HepG2 (cell line): ENCODE data around the gene LDAF1. TPM values are rescaled to one million over a fixed set of nuclear protein-coding genes. Genes with fewer than 3 reads are reported as not detected.

ENCODE experiments used
- ARID4A ChIP-seq: sonication (generic); formaldehyde crosslinking; IDR thresholded peaks from 2 replicates; pipeline ENCODE4 v1.5.0; 2020; ENCODE audit warnings: mild to moderate bottlenecking, missing genetic modification reagents, borderline replicate concordance
- CREB3 ChIP-seq: sonication (generic); formaldehyde crosslinking; IDR thresholded peaks from 2 replicates; pipeline ENCODE4 v1.5.0; 2020; ENCODE audit warnings: missing genetic modification reagents
- DNMT1 ChIP-seq: sonication (generic); formaldehyde crosslinking; IDR thresholded peaks from 2 replicates; pipeline ENCODE4 v1.5.1; 2020; ENCODE audit warnings: mild to moderate bottlenecking, missing genetic modification reagents
- ELF4 ChIP-seq: sonication (generic); formaldehyde crosslinking; IDR thresholded peaks from 2 replicates; pipeline ENCODE4 v1.5.0; 2020; ENCODE audit warnings: missing genetic modification reagents, mild to moderate bottlenecking, moderate library complexity, borderline replicate concordance
- FOXP4 ChIP-seq: sonication (generic); formaldehyde crosslinking; IDR thresholded peaks from 2 replicates; pipeline ENCODE4 v1.4.0; 2020; ENCODE audit warnings: missing genetic modification reagents
- GLI4 ChIP-seq: sonication (generic); formaldehyde crosslinking; IDR thresholded peaks from 2 replicates; pipeline ENCODE4 v1.5.1; 2020; ENCODE audit warnings: missing genetic modification reagents, mild to moderate bottlenecking, moderate library complexity, borderline replicate concordance
- MYPOP ChIP-seq: sonication (generic); formaldehyde crosslinking; IDR thresholded peaks from 2 replicates; pipeline ENCODE4 v1.8.1; 2023; ENCODE audit warnings: mild to moderate bottlenecking, moderate library complexity, missing genetic modification reagents
- NFATC3 ChIP-seq: sonication (generic); formaldehyde crosslinking; IDR thresholded peaks from 2 replicates; pipeline ENCODE4 v1.5.1; 2020; ENCODE audit warnings: mild to moderate bottlenecking, missing genetic modification reagents
- NFKBIZ ChIP-seq: IDR thresholded peaks from 2 replicates; pipeline ENCODE4 v1.6.1; 2018; ENCODE audit warnings: missing genetic modification reagents, missing compliant biosample characterization
- SIX1 ChIP-seq: sonication (generic); formaldehyde crosslinking; IDR thresholded peaks from 2 replicates; pipeline ENCODE4 v1.4.0; 2020; ENCODE audit warnings: missing genetic modification reagents, borderline replicate concordance
- TBX2 ChIP-seq: sonication (generic); formaldehyde crosslinking; IDR thresholded peaks from 2 replicates; pipeline ENCODE4 v1.5.0; 2020; ENCODE audit warnings: missing genetic modification reagents, mild to moderate bottlenecking, borderline replicate concordance
- ZBTB43 ChIP-seq: sonication (generic); formaldehyde crosslinking; conservative IDR thresholded peaks from 2 replicates; pipeline ENCODE4 v1.4.0; 2020; ENCODE audit warnings: missing genetic modification reagents
- ZFP62 ChIP-seq: sonication (generic); formaldehyde crosslinking; IDR thresholded peaks from 2 replicates; pipeline ENCODE4 v1.4.0; 2020; ENCODE audit warnings: missing genetic modification reagents
- ZFP91 ChIP-seq: sonication (generic); formaldehyde crosslinking; IDR thresholded peaks from 2 replicates; pipeline ENCODE4 v1.9.0; 2022; ENCODE audit warnings: missing genetic modification reagents, mild to moderate bottlenecking, borderline replicate concordance
- polyA plus RNA-seq, 8 experiments: library from polyadenylated mRNA; depleted of rRNA in 3 of 8; stranded (reverse) in 7 of 8; unstranded in 1 of 8; fragments of >200 nt; fragmentation: Illumina TruSeq in 4 of 8; extraction: Trizol in 4 of 8; gene quantifications; 2 replicates each; pipeline versions ENCODE4 v1.2.1 to v1.2.3, GENCODE V29; 2011 to 2016; ENCODE audit warnings: low read depth in 4 of 8, missing spikeins in 1 of 8, mixed read lengths in 1 of 8; ENCODE audit not compliant: insufficient read depth in 1 of 8
- total RNA-seq, 5 experiments: library from RNA; depleted of rRNA; stranded (reverse); fragments of >200 nt; fragmentation: Illumina TruSeq; extraction: Trizol; gene quantifications; 2 replicates each; pipeline ENCODE4 v1.2.3, GENCODE V29; 2016; ENCODE audit warnings: low read depth in 1 of 5

LDAF1 gene
- total and polyA plus RNA-seq, 2 of the 13 experiments (the other 11 are each of a cell fraction or from before 2014, with no cell fraction given) = 6.3 to 7.5 TPM

GRCh38 chr16:21158208-21159110 lies at the start of gene LDAF1 (continued):
- TF ChIP-seq MYPOP (CRISPR knock-in tag) (0 out of 2 replicates have a peak, but pooled peaks have one; percentile 17), NFATC3 (CRISPR knock-in tag) (0 out of 2 replicates have a peak, but pooled peaks have one; percentile 38), ZBTB43 (no peak), GLI4 (CRISPR knock-in tag) (peak; percentile 82; the same call in 1 of the 2 replicates), ELF4 (CRISPR knock-in tag) (no peak), CREB3 (CRISPR knock-in tag) (no peak), FOXP4 (CRISPR knock-in tag) (0 out of 2 replicates have a peak, but pooled peaks have one; percentile 13), ZFP91 (CRISPR knock-in tag) (peak; percentile 90; the same call in 1 of the 2 replicates), ZFP62 (CRISPR knock-in tag) (no peak), DNMT1 (CRISPR knock-in tag) (0 out of 2 replicates have a peak, but pooled peaks have one; percentile 44), TBX2 (CRISPR knock-in tag) (peak; percentile 57; the same call in 1 of the 2 replicates), NFKBIZ (CRISPR knock-in tag) (no peak), ARID4A (CRISPR knock-in tag) (peak; percentile 49; the same call in 1 of the 2 replicates), SIX1 (no peak)
